Measurements from ENCODE around the gene MPP4.

Gene MPP4

DNA sequence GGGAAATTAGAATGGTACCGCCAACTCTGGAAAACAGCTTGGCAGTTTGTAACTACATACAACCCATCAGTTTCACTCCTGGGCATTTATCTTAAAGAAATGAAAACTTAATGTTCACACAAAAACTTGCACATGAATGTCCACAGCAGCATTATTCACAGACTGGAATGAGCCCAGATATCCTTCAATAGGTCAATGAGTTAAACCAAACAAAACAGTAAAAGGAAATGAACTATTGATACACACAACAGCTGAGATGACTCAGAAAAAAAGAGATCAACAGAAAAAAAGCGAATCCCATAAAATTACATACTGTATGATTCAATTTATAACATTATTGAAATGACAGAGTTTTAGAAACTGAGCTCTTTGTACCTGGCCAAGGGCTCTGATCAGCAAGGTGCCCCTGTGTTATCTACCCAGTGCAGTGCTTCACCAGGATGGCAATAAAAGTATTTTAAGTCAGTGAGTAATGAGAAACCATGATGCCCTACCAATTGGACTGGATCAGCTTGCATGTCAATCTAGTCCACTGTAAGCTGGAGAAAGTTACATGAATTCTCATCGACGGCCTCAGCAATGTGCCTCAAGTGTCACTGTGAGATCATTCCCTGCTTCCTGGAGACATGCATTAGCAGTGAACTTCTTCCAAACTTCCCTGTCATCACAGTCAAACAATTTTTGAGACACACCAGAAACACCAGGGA, 77.0 kb downstream of the MPP4 start:
- TF ChIP-seq PAX5 (IDR thresholded peaks at IDR 0.05; ENCODE audit: insufficient read depth, low read length, severe bottlenecking) (no peak), POLR2AphosphoS5 (IDR thresholded peaks at IDR 0.05; ENCODE audit: low read depth, low read length) (no peak), SPI1 (IDR thresholded peaks at IDR 0.05; ENCODE audit: low read depth, low read length) (no peak), POU2F2 (IDR thresholded peaks at IDR 0.05; ENCODE audit: low read depth, low read length) (no peak)
- no peak for FAIRE-seq
- DNase-seq (ENCODE audit: insufficient read length, low spot score): no peak

GRCh38 chr2:201618744-201619662, 79.4 kb downstream of the MPP4 start:
- FAIRE-seq (no peak), DNase-seq (ENCODE audit: insufficient read length, low spot score) (no peak)
- TF ChIP-seq TAF1 (IDR thresholded peaks at IDR 0.05; ENCODE audit: low read depth, low read length) (no peak), PAX5 (IDR thresholded peaks at IDR 0.05; ENCODE audit: insufficient read depth, low read length, severe bottlenecking) (no peak), POU2F2 (IDR thresholded peaks at IDR 0.05; ENCODE audit: low read depth, low read length) (no peak), POLR2A (IDR thresholded peaks at IDR 0.05; ENCODE audit: low read depth, low read length) (no peak), SPI1 (IDR thresholded peaks at IDR 0.05; ENCODE audit: low read depth, low read length) (no peak), POLR2AphosphoS5 (IDR thresholded peaks at IDR 0.05; ENCODE audit: low read depth, low read length) (no peak)

DNA sequence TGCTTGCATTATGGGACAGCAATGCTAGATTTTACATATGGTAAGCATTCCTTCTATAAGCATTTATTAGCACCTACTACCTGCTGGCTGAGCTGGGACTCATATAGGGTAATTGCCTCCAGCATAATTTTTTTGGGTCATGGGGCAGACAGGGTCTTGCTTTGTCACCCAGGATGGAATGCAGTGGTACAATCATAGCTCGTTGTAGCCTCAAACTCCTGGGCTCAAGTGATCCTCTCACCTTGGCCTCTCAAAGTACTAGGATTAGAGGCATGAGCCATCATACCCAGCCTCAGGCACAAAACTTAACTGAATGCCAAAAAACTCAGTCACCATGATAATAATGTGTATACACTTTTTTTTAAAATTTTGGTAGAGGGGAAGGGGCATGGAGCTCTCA, 90.4 kb downstream of the MPP4 start:
- no peak for TF ChIP-seq POLR2AphosphoS5 (IDR thresholded peaks at IDR 0.05; ENCODE audit: low read depth, low read length)
- no peak for TF ChIP-seq TAF1 (IDR thresholded peaks at IDR 0.05; ENCODE audit: low read depth, low read length)
- TF ChIP-seq POLR2A (IDR thresholded peaks at IDR 0.05; ENCODE audit: low read depth, low read length): no peak
- TF ChIP-seq POU2F2 (IDR thresholded peaks at IDR 0.05; ENCODE audit: low read depth, low read length): no peak
- no peak for TF ChIP-seq SPI1 (IDR thresholded peaks at IDR 0.05; ENCODE audit: low read depth, low read length)
- TF ChIP-seq PAX5 (IDR thresholded peaks at IDR 0.05; ENCODE audit: insufficient read depth, low read length, severe bottlenecking): no peak
- FAIRE-seq (no peak), DNase-seq (ENCODE audit: insufficient read length, low spot score) (no peak)

- FAIRE-seq: no peak
- no peak for DNase-seq (ENCODE audit: insufficient read length, low spot score)
- TF ChIP-seq PAX5 (IDR thresholded peaks at IDR 0.05; ENCODE audit: insufficient read depth, low read length, severe bottlenecking) (no peak), SPI1 (IDR thresholded peaks at IDR 0.05; ENCODE audit: low read depth, low read length) (no peak), POLR2A (IDR thresholded peaks at IDR 0.05; ENCODE audit: low read depth, low read length) (no peak), POLR2AphosphoS5 (IDR thresholded peaks at IDR 0.05; ENCODE audit: low read depth, low read length) (no peak), TAF1 (IDR thresholded peaks at IDR 0.05; ENCODE audit: low read depth, low read length) (no peak), POU2F2 (IDR thresholded peaks at IDR 0.05; ENCODE audit: low read depth, low read length) (no peak)
These were observed 90.9 kb downstream of the MPP4 start for GRCh38 chr2:201607568-201607967.

GRCh38 chr2:201600906-201601305, 97.5 kb downstream of the MPP4 start:
- DNase-seq (ENCODE audit: insufficient read length, low spot score) (no peak), FAIRE-seq (no peak)
- TF ChIP-seq POLR2AphosphoS5 (IDR thresholded peaks at IDR 0.05; ENCODE audit: low read depth, low read length) (no peak), POU2F2 (IDR thresholded peaks at IDR 0.05; ENCODE audit: low read depth, low read length) (no peak), SPI1 (IDR thresholded peaks at IDR 0.05; ENCODE audit: low read depth, low read length) (no peak), POLR2A (IDR thresholded peaks at IDR 0.05; ENCODE audit: low read depth, low read length) (no peak), PAX5 (IDR thresholded peaks at IDR 0.05; ENCODE audit: insufficient read depth, low read length, severe bottlenecking) (no peak), TAF1 (IDR thresholded peaks at IDR 0.05; ENCODE audit: low read depth, low read length) (no peak)

- TF ChIP-seq POLR2AphosphoS5 (IDR thresholded peaks at IDR 0.05; ENCODE audit: low read depth, low read length) (no peak), POLR2A (IDR thresholded peaks at IDR 0.05; ENCODE audit: low read depth, low read length) (no peak), POU2F2 (IDR thresholded peaks at IDR 0.05; ENCODE audit: low read depth, low read length) (no peak), TAF1 (IDR thresholded peaks at IDR 0.05; ENCODE audit: low read depth, low read length) (no peak), PAX5 (IDR thresholded peaks at IDR 0.05; ENCODE audit: insufficient read depth, low read length, severe bottlenecking) (no peak), SPI1 (IDR thresholded peaks at IDR 0.05; ENCODE audit: low read depth, low read length) (no peak)
- FAIRE-seq (no peak), DNase-seq (ENCODE audit: insufficient read length, low spot score) (no peak)
These were observed 101.0 kb downstream of the MPP4 start for GRCh38 chr2:201597397-201597796.

Measured in GM12891 (cell line).